GM21528 (cell line): ENCODE measurements around the gene NTSR2.

Experiments
- ATAC-seq: cut with Tn5 transposase; IDR thresholded peaks from one replicate; pipeline ENCODE4 v1.9.1; 2021; ENCODE audit warnings: mild to moderate bottlenecking, moderate library complexity; ENCODE audit not compliant: unreplicated experiment, low FRiP score

The NTSR2 gene

DNA sequence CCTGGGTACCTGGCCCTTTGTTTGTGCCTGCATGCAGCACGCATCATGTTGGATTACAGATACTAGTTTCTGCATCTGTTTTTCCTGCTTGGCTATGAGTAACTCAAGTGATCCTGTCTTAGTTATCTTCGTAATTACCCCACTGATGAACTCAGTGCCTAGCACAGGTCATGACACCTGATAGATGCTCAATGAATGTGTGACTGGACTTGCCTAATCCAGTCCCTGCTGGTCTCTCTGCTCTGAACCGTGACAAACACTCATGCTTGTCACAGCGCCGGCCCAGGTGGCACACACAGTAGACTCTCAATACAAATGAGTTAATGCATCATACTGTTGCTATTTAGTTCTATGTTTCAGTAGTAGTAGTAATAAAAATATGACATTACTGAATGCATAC lies 31.2 kb upstream of the NTSR2 start:
- no peak for ATAC-seq

DNA sequence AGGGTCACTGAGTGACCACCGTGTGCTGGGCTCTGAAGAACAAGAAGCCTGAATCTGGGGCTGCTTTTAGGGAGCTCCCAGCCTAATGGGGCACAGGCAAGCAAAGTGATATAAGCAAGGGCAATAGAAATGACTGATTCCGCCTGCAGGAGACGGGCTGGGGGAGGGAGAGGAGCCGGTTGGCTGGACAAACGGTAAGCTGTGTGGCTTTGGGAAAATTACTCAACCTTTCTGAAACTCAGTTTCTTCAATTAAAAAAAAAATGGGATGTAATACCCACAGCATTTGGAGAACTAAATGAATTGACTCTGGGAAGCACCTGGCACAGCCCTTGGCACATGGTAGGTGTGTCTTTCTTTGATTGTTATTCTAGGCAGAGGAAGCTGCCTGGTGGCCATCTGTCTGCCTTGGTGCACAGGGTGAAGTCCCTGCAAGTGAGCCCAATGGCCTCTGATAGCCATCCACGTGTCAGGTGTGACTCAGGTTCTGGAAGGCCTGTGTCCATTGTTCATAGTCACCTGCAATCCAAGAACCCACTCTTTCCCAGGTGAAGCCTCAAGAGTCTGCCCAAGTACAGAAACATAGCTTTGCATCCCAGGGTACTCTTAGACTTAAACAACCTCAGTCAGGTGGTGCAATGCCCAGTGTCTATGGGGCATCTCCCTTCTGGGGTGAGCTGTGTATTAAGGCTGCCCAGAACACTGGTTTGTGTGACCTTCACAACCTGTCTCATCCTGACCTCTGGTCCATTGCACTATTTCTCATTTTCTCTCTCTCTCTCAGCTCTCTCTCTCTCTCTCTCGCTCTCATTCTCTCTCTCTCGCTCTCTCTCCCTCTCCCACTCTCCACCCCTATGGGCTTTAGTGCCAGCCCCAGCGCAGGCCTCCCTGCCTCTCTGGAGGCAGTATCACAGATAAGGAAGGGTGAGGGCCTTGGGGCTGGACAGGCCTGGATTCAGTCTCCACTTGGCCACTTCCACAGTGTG lies 30.0 kb upstream of the NTSR2 start:
- no peak for ATAC-seq

GRCh38 chr2:11698009-11698922 lies 28.3 kb upstream of the NTSR2 start:
- ATAC-seq: no peak

GRCh38 chr2:11697103-11697871 lies 27.3 kb upstream of the NTSR2 start:
- ATAC-seq: no peak

DNA sequence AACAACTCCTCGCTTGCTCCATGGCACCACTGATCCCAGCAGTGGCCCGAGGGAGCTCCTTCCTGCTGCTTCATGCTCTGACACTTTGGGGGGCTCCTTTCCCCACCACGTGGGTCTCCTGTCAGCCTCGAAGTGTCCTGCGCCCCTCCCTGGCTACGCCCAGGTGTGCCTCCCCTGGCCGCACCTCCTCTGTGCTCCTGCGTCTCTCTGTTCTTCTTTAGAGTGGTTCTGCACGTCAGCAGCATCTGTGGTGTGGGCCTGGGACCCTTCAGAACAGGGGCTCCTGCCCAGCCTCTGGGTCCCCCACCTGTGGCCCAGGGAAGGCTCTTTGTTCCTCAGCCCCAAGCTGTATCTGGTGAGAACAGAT lies 26.7 kb upstream of the NTSR2 start:
- ATAC-seq: no peak

DNA sequence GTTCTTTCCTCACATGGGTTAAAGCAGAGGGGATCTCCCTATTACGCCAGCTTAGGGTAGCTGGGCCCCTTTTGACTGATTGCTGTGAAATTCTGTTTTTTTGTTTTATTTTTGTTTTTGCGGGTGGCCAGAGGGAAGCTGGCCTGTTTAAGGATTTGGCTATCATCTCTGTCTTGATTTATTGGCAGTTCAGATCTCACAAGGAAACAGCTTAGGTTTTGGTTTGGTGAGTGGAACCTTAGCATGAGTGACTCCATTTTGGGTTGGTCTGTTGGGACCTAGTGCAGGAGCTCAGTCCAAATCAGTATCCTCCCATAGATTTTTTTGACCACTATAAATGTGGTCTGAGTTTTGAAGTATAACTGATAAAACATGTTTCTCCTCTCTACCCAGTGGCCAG lies 25.6 kb upstream of the NTSR2 start:
- no peak for ATAC-seq

GRCh38 chr2:11692966-11693521 lies 23.0 kb upstream of the NTSR2 start:
- peak; percentile 77 for ATAC-seq

DNA sequence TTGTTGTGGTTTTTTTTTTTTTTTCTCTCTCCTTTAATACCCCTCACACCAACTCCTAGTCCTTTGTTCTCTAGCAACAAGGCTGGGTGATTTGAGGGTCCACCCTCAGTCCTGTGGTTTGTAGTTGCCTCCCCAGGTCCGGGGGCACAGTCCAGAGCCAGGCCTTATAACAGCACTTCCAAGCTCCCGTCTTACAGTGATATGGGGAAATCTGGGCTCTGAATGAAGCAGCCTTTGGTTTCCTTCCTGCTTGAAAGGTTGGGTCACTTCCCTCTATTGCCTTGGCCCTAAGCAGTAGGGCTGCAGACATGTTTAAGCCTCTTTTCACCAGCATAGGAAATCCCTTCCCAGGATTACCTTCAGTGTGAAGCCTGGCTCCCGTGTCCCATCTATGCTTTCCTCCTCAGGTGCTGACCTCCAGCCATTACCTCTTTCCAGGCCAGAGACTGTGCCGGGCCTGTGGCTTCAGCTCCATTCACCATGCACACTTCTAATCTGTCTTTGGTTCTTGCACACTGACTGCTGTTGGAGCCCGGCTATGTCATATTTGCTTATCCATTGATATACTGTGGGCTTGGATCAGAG lies 21.2 kb upstream of the NTSR2 start:
- no peak for ATAC-seq

DNA sequence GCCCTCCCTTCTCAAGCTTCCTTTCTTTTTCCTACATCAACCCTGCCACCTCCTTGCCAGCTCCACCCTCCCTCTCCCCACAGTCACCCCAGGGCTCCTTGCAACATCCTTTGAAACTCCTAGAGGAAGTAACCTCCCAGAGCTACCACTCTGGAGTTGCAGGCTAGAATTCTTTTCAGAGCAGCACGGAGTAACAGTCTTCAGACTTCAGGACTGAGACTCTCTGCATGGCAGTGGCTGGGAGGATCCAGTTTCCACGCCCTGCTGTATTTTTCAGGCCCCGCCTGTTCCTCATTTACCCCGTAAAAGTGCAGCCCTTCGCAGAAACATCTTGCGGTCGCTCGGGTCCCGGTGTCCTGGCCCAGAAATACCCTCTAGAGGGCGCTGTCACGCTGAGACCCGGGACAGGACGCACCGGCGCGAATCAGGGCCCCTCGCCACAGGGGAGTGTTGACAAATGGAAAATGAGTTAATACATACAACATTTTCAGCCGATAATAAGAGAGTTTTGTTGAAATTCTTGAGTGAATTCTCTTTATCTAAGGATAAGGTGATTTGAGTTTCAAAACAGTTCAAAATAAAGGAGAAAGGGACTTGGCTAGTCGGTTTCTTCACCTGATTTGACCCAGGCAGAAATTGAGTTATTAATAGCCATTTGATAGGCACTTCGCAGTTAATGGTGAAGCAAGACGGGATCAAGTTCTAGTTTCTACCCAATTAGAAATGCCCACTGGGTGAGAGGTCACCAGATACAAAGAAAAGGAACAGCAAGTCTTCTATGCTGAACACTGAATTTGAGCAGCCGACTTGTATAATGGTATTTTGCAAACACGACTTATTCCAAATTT lies 18.5 kb upstream of the NTSR2 start:
- peak; percentile 69 for ATAC-seq

GRCh38 chr2:11687736-11688135 lies 17.7 kb upstream of the NTSR2 start:
- ATAC-seq: no peak

DNA sequence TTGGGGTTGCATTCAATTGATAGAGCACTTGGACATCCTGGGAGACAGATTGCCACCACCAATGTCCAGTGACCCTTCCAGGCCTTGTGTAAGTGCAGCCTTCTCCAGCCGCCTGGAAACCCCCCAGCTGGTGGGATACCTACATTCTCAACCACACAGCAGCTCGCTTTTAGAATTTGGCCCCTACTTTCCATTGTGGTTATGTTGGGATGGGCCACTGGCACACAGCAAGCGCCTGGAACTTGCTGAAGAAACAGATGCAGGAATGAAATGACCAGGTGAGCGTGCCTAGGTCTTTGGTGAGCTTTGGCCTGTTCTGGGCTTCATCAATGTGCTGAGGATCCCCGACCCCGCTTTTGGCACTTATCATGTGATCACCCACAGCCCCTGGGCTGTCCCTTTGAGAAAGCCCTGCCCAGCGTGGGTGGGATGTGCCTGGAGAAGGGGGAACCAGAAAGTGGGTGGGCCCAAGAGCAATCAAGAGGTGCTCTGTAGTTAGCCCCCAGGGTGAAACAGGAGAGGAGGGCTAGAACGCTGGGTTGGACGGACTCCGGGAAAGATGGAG lies 16.0 kb upstream of the NTSR2 start:
- no peak for ATAC-seq

- ATAC-seq: no peak
These were observed 15.0 kb upstream of the NTSR2 start for GRCh38 chr2:11684894-11685460.

DNA sequence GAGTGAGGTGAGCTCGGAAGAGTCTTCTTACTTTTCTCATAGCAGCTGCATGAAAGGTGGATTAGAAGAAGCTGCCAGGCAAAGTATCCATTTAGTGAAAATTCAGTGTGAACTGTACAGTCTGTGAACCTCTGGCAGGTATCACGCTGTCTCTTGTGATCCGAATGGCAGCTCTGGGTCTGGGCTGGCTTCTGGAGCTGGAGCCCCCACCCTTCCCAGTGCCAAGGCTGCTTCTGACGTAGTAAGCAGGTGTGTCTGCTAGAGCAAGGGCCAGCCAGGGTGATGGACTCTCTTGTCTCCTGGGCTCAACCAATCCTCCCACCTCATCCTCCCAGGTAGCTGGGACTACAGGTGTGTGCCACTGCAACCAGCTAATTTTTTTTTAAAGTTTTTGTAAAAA lies 14.0 kb upstream of the NTSR2 start:
- no peak for ATAC-seq

- no peak for ATAC-seq
These were observed 13.5 kb upstream of the NTSR2 start for GRCh38 chr2:11683476-11683875.

DNA sequence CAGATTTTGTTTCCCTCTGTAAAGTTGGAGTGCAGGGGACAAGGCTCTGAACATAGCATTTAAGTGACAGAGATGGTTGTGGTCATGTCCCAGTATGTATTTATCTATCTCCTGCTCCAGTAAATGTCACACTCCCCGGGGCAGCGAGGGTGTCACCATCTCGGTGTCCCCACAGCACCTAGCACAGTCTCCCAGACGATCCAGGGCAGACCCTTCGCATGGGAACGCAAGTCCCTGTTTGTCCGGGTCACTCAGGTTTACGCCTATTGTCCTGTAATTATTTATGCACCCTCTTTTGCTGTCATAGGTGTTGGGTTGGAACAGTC lies 12.6 kb upstream of the NTSR2 start:
- no peak for ATAC-seq

DNA sequence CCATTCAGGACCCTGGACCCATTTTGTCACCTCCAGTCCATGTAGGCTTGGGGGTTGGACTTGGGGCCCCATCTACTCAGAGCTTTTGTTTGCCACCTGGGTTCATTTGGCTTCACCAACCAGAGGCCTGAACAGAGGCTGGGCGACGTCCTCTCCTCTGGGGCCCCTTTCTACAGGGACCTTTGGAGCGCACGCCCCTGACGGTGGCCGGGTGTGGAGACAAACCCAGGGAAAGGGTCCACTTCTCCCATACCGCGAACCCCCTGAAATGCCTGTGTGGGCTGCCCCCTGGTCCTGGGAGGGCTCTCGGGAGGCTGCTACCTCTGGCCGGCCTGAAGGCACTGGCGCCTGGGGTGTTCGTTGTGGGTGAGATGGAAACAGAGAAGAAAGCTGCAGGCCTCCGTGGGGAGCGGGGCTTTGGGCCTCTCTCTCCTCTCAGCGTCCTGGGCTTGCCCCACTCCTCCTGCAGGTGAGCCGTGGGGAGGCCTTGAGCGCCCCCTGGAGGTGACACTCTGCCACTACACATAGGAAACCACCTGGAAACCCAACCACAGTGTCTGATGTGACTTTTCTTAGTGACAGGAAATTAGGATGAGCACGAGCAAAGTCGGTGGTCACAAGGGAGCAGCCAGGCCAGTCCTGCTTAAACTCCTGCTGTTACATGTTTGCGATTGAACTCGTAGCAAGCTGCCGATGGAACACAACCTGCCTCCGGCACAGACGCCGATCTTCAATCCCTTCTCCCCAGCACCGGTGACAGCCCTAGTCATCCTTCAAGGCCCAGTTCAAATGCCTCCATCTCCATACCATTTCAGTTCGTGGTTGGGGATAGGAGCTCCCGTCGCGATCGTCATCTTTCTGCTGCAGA lies 12.0 kb upstream of the NTSR2 start:
- peak; percentile 62 for ATAC-seq

GRCh38 chr2:11680901-11681721 lies 11.1 kb upstream of the NTSR2 start:
- no peak for ATAC-seq
